Smooth muscle cell (in vitro differentiated cells): Measurements from ENCODE around the gene CHD6. TPM values are rescaled to one million over a fixed set of nuclear protein-coding genes. Genes with fewer than 3 reads are reported as not detected.

Experiments
- DNase-seq: peaks from one replicate; lab custom pipeline; 2025; ENCODE audit not compliant: unreplicated experiment; lab: John Stamatoyannopoulos, UW
- H2AFZ ChIP-seq: fragments of 200-600 bp; sonication (generic); 2 replicates; pipeline ENCODE4 v1.6.0; 2016; ENCODE audit warnings: antibody characterized with exemption, low read depth, mild to moderate bottlenecking
- H3F3A ChIP-seq: fragments of 200-600 bp; sonication (generic); 2 replicates; pipeline ENCODE4 v1.6.0; 2017; ENCODE audit warnings: antibody characterized with exemption, low read depth
- H3K27ac ChIP-seq: fragments of 200-600 bp; sonication (generic); 2 replicates; pipeline ENCODE4 v1.5.1; 2016; ENCODE audit warnings: low read depth, mild to moderate bottlenecking
- H3K27me3 ChIP-seq: fragments of 200-600 bp; sonication (generic); 2 replicates; pipeline ENCODE4 v1.6.1; 2016; ENCODE audit warnings: low read depth, mild to moderate bottlenecking
- H3K36me3 ChIP-seq: fragments of 200-600 bp; sonication (generic); 2 replicates; pipeline ENCODE4 v1.5.1; 2016; ENCODE audit warnings: low read depth
- H3K4me1 ChIP-seq: fragments of 200-600 bp; sonication (generic); 2 replicates; pipeline ENCODE4 v1.5.1; 2016; ENCODE audit warnings: low read depth
- H3K4me2 ChIP-seq: fragments of 200-600 bp; sonication (generic); 2 replicates; pipeline ENCODE4 v1.6.0; 2016; ENCODE audit warnings: mild to moderate bottlenecking
- H3K4me3 ChIP-seq: fragments of 200-600 bp; sonication (generic); 2 replicates; pipeline ENCODE4 v1.5.1; 2016; ENCODE audit warnings: mild to moderate bottlenecking
- H3K79me2 ChIP-seq: fragments of 200-600 bp; sonication (generic); 2 replicates; pipeline ENCODE4 v1.6.0; 2016; ENCODE audit warnings: low read depth, mild to moderate bottlenecking
- H3K9ac ChIP-seq: fragments of 200-600 bp; sonication (generic); 2 replicates; pipeline ENCODE4 v1.6.0; 2016; ENCODE audit warnings: low read depth
- H3K9me3 ChIP-seq: fragments of 200-600 bp; sonication (generic); replicated peaks from 2 replicates; pipeline ENCODE4 v1.5.1; 2016; ENCODE audit warnings: low read depth
- H4K20me1 ChIP-seq: fragments of 200-600 bp; sonication (generic); 2 replicates; pipeline ENCODE4 v1.6.0; 2016; ENCODE audit warnings: low read depth
- WGBS: methylation state at CpG from one replicate; pipeline ENCODE4 v1.1.7; 2016; ENCODE audit warnings: low lambda C conversion rate; 5-methylcytosine and 5-hydroxymethylcytosine counted together
- polyA plus RNA-seq: library from polyadenylated mRNA; unstranded; fragments of >200 nt; fragmentation: Nextera tagmentation; extraction: Ambion mirVana; gene quantifications from 2 replicates; pipeline ENCODE4 v1.2.1, GENCODE V29; 2016
- total RNA-seq: library from RNA; depleted of rRNA; stranded (reverse); fragments of >200 nt; gene quantifications from 2 replicates; pipeline ENCODE4 v1.2.3, GENCODE V29; 2014
- TF ChIP-seq, protein P1 (sequence below): fragments of 200-600 bp; sonication (generic); IDR thresholded peaks from 2 replicates; pipeline ENCODE4 v1.5.1; 2017; ENCODE audit warnings: borderline replicate concordance, mild to moderate bottlenecking, antibody characterized with exemption; ENCODE audit not compliant: insufficient read depth, poor library complexity, severe bottlenecking

CHD6 gene
- total and polyA plus RNA-seq, 2 experiments from 2014 or later, result 41.7 to 47.8 TPM

DNA sequence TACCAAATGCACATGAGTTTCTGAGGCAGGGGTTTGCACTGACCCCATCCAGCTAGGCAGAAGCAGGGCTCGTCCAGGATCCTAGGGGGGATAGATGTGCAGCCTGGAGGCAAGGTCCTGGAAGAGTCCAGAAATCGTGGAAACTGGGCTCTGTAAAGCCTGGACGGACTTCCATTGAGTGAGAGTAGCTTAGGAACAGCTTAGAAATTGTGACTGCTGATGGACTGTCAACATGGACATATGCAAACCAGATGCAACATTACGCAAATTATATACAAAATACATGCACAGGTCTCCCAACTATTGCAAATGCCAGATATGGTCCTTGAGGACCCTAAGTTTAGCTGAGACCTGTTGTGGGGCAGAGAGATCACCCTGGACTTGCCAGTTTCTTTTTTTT, 246.8 kb downstream of the CHD6 start:
- H3K9ac ChIP-seq, result no peak overlapping the region

DNA sequence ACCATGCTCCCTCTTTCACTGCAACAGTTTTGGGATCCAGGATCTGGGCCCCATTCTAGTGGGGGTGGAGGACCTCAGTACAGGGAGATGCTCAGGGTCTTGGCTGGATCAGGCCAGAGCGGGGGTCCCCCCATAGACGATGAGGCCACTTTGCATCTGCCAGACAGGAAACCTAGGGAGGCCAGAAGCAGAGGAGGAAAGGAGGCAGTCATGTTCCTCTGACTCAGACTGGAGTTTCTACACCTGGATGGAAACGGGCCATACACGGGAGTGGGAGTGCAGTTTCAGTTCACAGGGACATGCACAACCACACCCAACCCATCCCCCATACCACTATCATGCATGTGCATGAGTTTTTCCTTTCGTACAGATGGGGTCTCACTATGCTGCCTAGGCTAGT, 248.0 kb downstream of the CHD6 start:
- no peaks in the 10 kb centered on the region for H4K20me1 ChIP-seq
- no peaks in the 10 kb centered on the region for H3K36me3 ChIP-seq
- no peaks in the 10 kb centered on the region for H3F3A ChIP-seq
- TF ChIP-seq, protein P1, sequence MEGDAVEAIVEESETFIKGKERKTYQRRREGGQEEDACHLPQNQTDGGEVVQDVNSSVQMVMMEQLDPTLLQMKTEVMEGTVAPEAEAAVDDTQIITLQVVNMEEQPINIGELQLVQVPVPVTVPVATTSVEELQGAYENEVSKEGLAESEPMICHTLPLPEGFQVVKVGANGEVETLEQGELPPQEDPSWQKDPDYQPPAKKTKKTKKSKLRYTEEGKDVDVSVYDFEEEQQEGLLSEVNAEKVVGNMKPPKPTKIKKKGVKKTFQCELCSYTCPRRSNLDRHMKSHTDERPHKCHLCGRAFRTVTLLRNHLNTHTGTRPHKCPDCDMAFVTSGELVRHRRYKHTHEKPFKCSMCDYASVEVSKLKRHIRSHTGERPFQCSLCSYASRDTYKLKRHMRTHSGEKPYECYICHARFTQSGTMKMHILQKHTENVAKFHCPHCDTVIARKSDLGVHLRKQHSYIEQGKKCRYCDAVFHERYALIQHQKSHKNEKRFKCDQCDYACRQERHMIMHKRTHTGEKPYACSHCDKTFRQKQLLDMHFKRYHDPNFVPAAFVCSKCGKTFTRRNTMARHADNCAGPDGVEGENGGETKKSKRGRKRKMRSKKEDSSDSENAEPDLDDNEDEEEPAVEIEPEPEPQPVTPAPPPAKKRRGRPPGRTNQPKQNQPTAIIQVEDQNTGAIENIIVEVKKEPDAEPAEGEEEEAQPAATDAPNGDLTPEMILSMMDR, result no peak
- no peaks in the 10 kb centered on the region for H3K79me2 ChIP-seq
- H3K4me3 ChIP-seq, result no peak overlapping the region
- H3K9ac ChIP-seq, result no peak overlapping the region
- H2AFZ ChIP-seq, result no peak overlapping the region
- H3K27ac ChIP-seq, result no peak overlapping the region
- H3K4me2 ChIP-seq, result no peak overlapping the region
- H3K4me1 ChIP-seq, result peaks cover 6% of the 10 kb centered on the region
- no peak for DNase-seq
- peaks cover 26% of the 10 kb centered on the region for H3K27me3 ChIP-seq
- no peaks in the 10 kb centered on the region for H3K9me3 ChIP-seq
- whole genome bisulfite sequencing, result 93% methylated on average over 5 of the region's 5 CpGs

More for the DNA sequence above, 246.8 kb downstream of the CHD6 start:
- Histone ChIP-seq H3K4me3 (no peak overlapping the region), H3K27me3 (peaks cover 15% of the 10 kb centered on the region), H3K27ac (no peak overlapping the region), H2AFZ (no peak overlapping the region), H3K4me2 (no peak overlapping the region), H3K9me3 (no peaks in the 10 kb centered on the region), H3F3A (no peaks in the 10 kb centered on the region), H3K36me3 (no peaks in the 10 kb centered on the region), H3K4me1 (peaks cover 6% of the 10 kb centered on the region), H4K20me1 (no peaks in the 10 kb centered on the region), H3K79me2 (no peaks in the 10 kb centered on the region)
- TF ChIP-seq, protein P1, result no peak
- 92% methylated on average over 4 of the region's 4 CpGs for WGBS
- DNase-seq, result no peak

DNA sequence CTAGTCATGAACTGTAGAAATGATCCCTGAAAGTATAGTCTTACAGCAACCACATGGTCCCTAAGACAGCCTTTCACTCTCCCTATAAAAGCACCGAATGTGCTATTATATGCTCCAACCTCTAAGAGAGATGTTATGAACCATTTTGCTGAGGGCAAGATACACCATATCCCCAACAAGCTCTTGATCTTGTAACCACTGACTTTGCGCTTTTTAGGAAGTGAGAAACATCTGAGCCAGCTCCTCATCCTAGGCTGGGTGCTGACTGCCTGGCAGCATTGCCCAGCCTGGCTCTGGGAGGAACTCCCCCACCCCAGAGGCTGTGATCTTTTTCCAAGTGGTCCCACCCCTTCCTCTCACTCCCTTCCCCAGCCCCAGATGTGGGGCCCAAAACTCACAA, 248.5 kb downstream of the CHD6 start:
- Histone ChIP-seq H4K20me1 (no peaks in the 10 kb centered on the region), H2AFZ (no peak overlapping the region), H3F3A (no peaks in the 10 kb centered on the region), H3K9me3 (no peaks in the 10 kb centered on the region), H3K4me1 (peaks cover 6% of the 10 kb centered on the region), H3K9ac (no peak overlapping the region), H3K4me3 (no peak overlapping the region), H3K36me3 (no peaks in the 10 kb centered on the region), H3K4me2 (no peak overlapping the region), H3K79me2 (no peaks in the 10 kb centered on the region), H3K27ac (no peak overlapping the region), H3K27me3 (peaks cover 31% of the 10 kb centered on the region)
- no peak for DNase-seq
- TF ChIP-seq, protein P1, result no peak
- 93% methylated on average over 2 of the region's 2 CpGs for whole genome bisulfite sequencing

DNA sequence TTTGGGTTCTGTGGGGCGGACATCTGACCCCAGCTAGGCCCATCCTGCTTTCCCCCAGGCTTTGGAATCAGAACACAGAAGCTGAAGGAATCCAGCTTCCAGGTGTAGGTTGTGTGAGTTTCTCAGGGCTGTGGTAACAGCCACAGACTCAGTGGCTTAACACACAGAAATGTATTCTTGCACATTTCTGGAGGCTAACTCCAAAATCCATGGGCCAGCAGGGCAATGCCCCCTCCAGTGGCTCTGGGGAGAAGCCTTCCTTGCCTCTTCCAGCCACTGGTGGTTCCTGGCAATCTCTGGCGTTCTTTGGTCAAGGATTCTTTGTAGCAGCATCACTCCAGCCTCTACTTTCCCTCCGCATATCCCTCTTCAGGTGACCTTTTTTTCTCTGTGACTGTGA, 250.2 kb downstream of the CHD6 start:
- 90% methylated on average over 3 of the region's 3 CpGs for WGBS

More for the DNA sequence above, 250.2 kb downstream of the CHD6 start:
- Histone ChIP-seq H2AFZ (no peak overlapping the region), H3K4me2 (no peak overlapping the region), H3K4me3 (no peak overlapping the region), H3K9ac (no peak overlapping the region), H3K79me2 (no peaks in the 10 kb centered on the region), H3F3A (no peaks in the 10 kb centered on the region), H4K20me1 (no peaks in the 10 kb centered on the region), H3K27ac (no peak overlapping the region), H3K36me3 (no peaks in the 10 kb centered on the region), H3K4me1 (peaks cover 6% of the 10 kb centered on the region), H3K9me3 (no peaks in the 10 kb centered on the region), H3K27me3 (peaks cover 39% of the 10 kb centered on the region)
- DNase-seq, result no peak
- TF ChIP-seq, protein P1, result no peak
